ENCODE results near the gene PDE1A. TPM values are rescaled to one million over a fixed set of nuclear protein-coding genes. Genes with fewer than 3 reads are reported as not detected.

PDE1A gene
- total and polyA plus RNA-seq, 4 donors, result 0.64 to 5.2 (median 1.7) TPM

GRCh38 chr2:182182436-182182835 lies 244.4 kb downstream of the PDE1A start (continued):
- TF ChIP-seq ATF3 (IDR thresholded peaks at IDR 0.05) (no peak), YY1 (IDR thresholded peaks at IDR 0.05) (no peak), EGR1 (IDR thresholded peaks at IDR 0.05; ENCODE audit: low read depth in 2 of 2) (no peak), TAF1 (conservative IDR thresholded peaks at IDR 0.05) (no peak), JUND (IDR thresholded peaks at IDR 0.05) (no peak), FOXA1 (IDR thresholded peaks at IDR 0.05) (no peak), FOXA2 (IDR thresholded peaks at IDR 0.05) (no peak), HNF4A (conservative IDR thresholded peaks at IDR 0.05) (no peak), NR2F2 (IDR thresholded peaks at IDR 0.05) (no peak), GABPA (IDR thresholded peaks at IDR 0.05 in 1 of 2, conservative IDR thresholded peaks at IDR 0.05 in 1 of 2) (no peak), HNF4G (IDR thresholded peaks at IDR 0.05) (no peak), MAX (IDR thresholded peaks at IDR 0.05) (no peak), RAD21 (IDR thresholded peaks at IDR 0.05) (no peak), RXRA (IDR thresholded peaks at IDR 0.05) (no peak)

- TF ChIP-seq EGR1 (IDR thresholded peaks at IDR 0.05; ENCODE audit: low read depth in 2 of 2) (no peak), GABPA (IDR thresholded peaks at IDR 0.05 in 1 of 2, conservative IDR thresholded peaks at IDR 0.05 in 1 of 2) (no peak), RAD21 (IDR thresholded peaks at IDR 0.05) (no peak), MAX (IDR thresholded peaks at IDR 0.05) (no peak), CTCF (IDR thresholded peaks at IDR 0.05; ENCODE audit: low read depth, low read length, missing input control) (no peak), TAF1 (conservative IDR thresholded peaks at IDR 0.05) (no peak), YY1 (IDR thresholded peaks at IDR 0.05) (no peak), NR2F2 (IDR thresholded peaks at IDR 0.05) (no peak)
- no peak for DNase-seq (ENCODE audit: low spot score)
- no peaks in the 10 kb centered on the region for H3K36me3 ChIP-seq (ENCODE audit: control insufficient read depth in 4 of 4, insufficient read depth in 3 of 4, low read depth in 1 of 4, low read length in 3 of 4)
- H3K4me1 ChIP-seq (ENCODE audit: control insufficient read depth in 4 of 4, insufficient read depth in 4 of 4, low read length in 3 of 4), result no peaks in the 10 kb centered on the region
- H3K9ac ChIP-seq (ENCODE audit: low read depth in 1 of 2, low read length in 2 of 2), result no peak overlapping the region
- WGBS, result 67% methylated on average over 3 of the region's 3 CpGs
- H3K27ac ChIP-seq (ENCODE audit: low read depth in 1 of 2, low read length in 2 of 2), result no peak overlapping the region
- H3K9me3 ChIP-seq (ENCODE audit: control insufficient read depth in 4 of 4, low read length in 3 of 4), result peaks cover 0 to 3% (median 0%) of the 10 kb centered on the region in 4 donors
- no peak overlapping the region for H3K4me3 ChIP-seq (ENCODE audit: low read depth in 1 of 3, low read length in 3 of 3)
- H3K27me3 ChIP-seq (ENCODE audit: control insufficient read depth in 4 of 4, insufficient read depth in 4 of 4, low read length in 3 of 4), result no peaks in the 10 kb centered on the region
Measured at GRCh38 chr2:182181381-182181780, 245.5 kb downstream of the PDE1A start.

- Histone ChIP-seq H3K9me3 (ENCODE audit: control insufficient read depth in 4 of 4, low read length in 3 of 4) (peaks cover 0 to 3% (median 0%) of the 10 kb centered on the region in 4 donors), H3K4me1 (ENCODE audit: control insufficient read depth in 4 of 4, insufficient read depth in 4 of 4, low read length in 3 of 4) (no peaks in the 10 kb centered on the region), H3K27ac (ENCODE audit: low read depth in 1 of 2, low read length in 2 of 2) (no peak overlapping the region), H3K36me3 (ENCODE audit: control insufficient read depth in 4 of 4, insufficient read depth in 3 of 4, low read depth in 1 of 4, low read length in 3 of 4) (no peaks in the 10 kb centered on the region), H3K9ac (ENCODE audit: low read depth in 1 of 2, low read length in 2 of 2) (no peak overlapping the region), H3K27me3 (ENCODE audit: control insufficient read depth in 4 of 4, insufficient read depth in 4 of 4, low read length in 3 of 4) (no peaks in the 10 kb centered on the region), H3K4me3 (ENCODE audit: low read depth in 1 of 3, low read length in 3 of 3) (no peak overlapping the region)
- no peak for DNase-seq (ENCODE audit: low spot score)
- TF ChIP-seq REST (IDR thresholded peaks at IDR 0.05), result no peak
Measured at GRCh38 chr2:182179176-182179575, 247.7 kb downstream of the PDE1A start.
